ENCODE measurements around the gene COX8A.

DNA sequence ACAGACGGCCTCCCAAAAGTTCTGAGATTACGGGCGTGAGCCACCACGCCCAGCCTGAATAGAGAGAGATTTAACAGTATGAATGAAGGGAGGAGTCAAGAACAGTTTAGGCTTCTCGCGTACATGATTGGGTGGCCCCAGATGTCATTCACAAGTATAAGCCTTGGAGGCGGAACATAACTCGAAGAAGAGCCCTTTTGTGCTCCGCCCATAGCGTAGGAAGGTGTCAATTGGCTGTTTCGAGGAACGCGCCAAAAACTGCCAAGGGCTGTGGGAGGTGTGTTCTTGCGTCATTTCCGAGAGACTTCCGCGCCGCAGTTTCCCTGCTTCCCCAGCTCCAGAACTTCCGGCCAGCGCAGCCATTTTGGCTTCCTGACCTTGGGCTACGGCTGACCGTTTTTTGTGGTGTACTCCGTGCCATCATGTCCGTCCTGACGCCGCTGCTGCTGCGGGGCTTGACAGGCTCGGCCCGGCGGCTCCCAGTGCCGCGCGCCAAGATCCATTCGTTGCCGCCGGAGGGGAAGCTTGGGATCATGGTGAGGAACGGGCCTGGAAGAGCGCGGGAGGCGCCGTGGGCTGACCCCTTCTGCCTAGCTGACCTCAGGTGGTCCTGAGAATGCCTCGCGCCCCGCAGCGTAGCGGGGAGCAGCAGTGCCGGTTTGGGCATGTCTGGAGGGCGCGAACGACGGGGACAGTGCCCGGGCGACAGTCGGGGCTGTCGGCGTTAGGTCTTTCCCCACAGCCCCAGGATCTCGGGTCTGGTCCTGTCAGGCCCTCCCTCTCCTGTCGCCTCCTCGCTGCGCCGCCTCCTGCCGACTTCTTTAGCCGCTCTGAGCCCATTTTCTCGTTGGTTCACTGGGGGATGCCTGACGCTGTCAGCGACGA, at the start of gene COX8A:
- TF ChIP-seq KDM1A (IDR thresholded peaks at IDR 0.05; ENCODE audit: borderline replicate concordance), result no peak
- no peak for TF ChIP-seq YBX1 (IDR thresholded peaks at IDR 0.05)
- TF ChIP-seq IKZF1 (conservative IDR thresholded peaks at IDR 0.05), result peak; percentile 98
- TF ChIP-seq, protein P1, sequence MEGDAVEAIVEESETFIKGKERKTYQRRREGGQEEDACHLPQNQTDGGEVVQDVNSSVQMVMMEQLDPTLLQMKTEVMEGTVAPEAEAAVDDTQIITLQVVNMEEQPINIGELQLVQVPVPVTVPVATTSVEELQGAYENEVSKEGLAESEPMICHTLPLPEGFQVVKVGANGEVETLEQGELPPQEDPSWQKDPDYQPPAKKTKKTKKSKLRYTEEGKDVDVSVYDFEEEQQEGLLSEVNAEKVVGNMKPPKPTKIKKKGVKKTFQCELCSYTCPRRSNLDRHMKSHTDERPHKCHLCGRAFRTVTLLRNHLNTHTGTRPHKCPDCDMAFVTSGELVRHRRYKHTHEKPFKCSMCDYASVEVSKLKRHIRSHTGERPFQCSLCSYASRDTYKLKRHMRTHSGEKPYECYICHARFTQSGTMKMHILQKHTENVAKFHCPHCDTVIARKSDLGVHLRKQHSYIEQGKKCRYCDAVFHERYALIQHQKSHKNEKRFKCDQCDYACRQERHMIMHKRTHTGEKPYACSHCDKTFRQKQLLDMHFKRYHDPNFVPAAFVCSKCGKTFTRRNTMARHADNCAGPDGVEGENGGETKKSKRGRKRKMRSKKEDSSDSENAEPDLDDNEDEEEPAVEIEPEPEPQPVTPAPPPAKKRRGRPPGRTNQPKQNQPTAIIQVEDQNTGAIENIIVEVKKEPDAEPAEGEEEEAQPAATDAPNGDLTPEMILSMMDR (IDR thresholded peaks at IDR 0.05 in 2 of 3, conservative IDR thresholded peaks at IDR 0.05 in 1 of 3; ENCODE audit: control insufficient read depth in 2 of 3, extremely low read depth in 1 of 3, insufficient read depth in 1 of 3, low read depth in 3 of 3, low read length in 3 of 3), result no peak
- TF ChIP-seq MEF2B (IDR thresholded peaks at IDR 0.05; ENCODE audit: partially characterized antibody, poor library complexity, severe bottlenecking), result no peak
- peak; percentile 27 to 42; a peak in 1 of 4 replicates for TF ChIP-seq BHLHE40 (IDR thresholded peaks at IDR 0.05; ENCODE audit: borderline replicate concordance in 1 of 2, low read depth in 2 of 2, low read length in 1 of 2)
